ENCODE data around the gene MYLK2.

MYLK2 gene

GRCh38 chr20:31883829-31884228 lies 64.7 kb downstream of the MYLK2 start:
- no peak overlapping the region for H3K27ac Mint-ChIP-seq
- H3K27me3 Mint-ChIP-seq (ENCODE audit: low read depth) = peaks cover 4% of the 10 kb centered on the region
- TF ChIP-seq, protein P1, sequence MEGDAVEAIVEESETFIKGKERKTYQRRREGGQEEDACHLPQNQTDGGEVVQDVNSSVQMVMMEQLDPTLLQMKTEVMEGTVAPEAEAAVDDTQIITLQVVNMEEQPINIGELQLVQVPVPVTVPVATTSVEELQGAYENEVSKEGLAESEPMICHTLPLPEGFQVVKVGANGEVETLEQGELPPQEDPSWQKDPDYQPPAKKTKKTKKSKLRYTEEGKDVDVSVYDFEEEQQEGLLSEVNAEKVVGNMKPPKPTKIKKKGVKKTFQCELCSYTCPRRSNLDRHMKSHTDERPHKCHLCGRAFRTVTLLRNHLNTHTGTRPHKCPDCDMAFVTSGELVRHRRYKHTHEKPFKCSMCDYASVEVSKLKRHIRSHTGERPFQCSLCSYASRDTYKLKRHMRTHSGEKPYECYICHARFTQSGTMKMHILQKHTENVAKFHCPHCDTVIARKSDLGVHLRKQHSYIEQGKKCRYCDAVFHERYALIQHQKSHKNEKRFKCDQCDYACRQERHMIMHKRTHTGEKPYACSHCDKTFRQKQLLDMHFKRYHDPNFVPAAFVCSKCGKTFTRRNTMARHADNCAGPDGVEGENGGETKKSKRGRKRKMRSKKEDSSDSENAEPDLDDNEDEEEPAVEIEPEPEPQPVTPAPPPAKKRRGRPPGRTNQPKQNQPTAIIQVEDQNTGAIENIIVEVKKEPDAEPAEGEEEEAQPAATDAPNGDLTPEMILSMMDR (IDR thresholded peaks at IDR 0.05; ENCODE audit: unreplicated experiment in 3 of 3) = no peak
- H3K4me1 Mint-ChIP-seq = peaks cover 6% of the 10 kb centered on the region
- H3K9me3 Mint-ChIP-seq = no peaks in the 10 kb centered on the region
- no peaks in the 10 kb centered on the region for H3K36me3 Mint-ChIP-seq (ENCODE audit: low read depth)
- H3K4me3 Mint-ChIP-seq = no peak overlapping the region

All from nephron (organoid).